GM12891 (cell line): ENCODE data around the gene SLF1.

Source experiments
- POLR2A ChIP-seq: IDR thresholded peaks from 2 replicates; pipeline ENCODE4 v1.6.1; 2011; ENCODE audit warnings: low read depth, low read length, control low read depth
- POLR2AphosphoS5 ChIP-seq: IDR thresholded peaks from 2 replicates; pipeline ENCODE4 v1.6.1; 2011; ENCODE audit warnings: low read depth, low read length, control low read depth
- SPI1 ChIP-seq: IDR thresholded peaks from 2 replicates; pipeline ENCODE4 v1.6.1; 2011; ENCODE audit warnings: low read depth, low read length, control low read depth
- TAF1 ChIP-seq: IDR thresholded peaks from 2 replicates; pipeline ENCODE4 v1.6.1; 2011; ENCODE audit warnings: low read depth, low read length, control low read depth

DNA sequence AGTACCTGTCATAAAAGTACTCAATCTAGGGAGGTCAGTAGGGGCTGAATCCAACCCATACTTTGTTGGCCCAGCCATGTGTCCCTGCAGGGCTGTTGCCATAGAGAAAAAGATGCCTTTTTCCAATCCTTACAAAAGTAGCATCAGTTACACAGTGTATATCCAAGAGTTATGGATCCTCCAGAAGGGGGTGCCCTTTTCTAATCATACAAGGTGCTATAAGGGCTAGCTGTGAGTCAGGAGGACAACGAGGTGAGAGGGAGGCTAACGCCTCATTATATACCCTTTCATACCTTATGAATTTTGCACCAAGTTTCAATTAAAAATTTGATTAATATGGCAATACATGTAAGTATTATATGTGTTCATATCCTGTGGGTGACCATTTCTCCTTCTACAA lies 4.9 kb upstream of the SLF1 start:
- TF ChIP-seq POLR2AphosphoS5, result no peak
- no peak for TF ChIP-seq POLR2A
- no peak for TF ChIP-seq TAF1
- no peak for TF ChIP-seq SPI1
